ENCODE data around the gene ITPR3. TPM values are rescaled to one million over a fixed set of nuclear protein-coding genes. Genes with fewer than 3 reads are reported as not detected.

ITPR3 gene
- total and polyA plus RNA-seq, 2 donors (not counting 3 experiments of a cell fraction or from before 2014, with no cell fraction given): 28.8 to 52.2 TPM

GRCh38 chr6:33607126-33607783 is 13.9 kb upstream of the ITPR3 start:
- Histone ChIP-seq H2AFZ (ENCODE audit: low read depth, low read length) (no peak overlapping the region), H3K4me2 (ENCODE audit: insufficient read depth, low read length) (no peak overlapping the region), H3K4me1 (ENCODE audit: control insufficient read depth, extremely low read depth, insufficient read depth, low read length) (peaks cover 14% of the 10 kb centered on the region), H3K4me3 (replicated peaks in 1 of 3; ENCODE audit: insufficient read depth in 1 of 3, low read depth in 1 of 3, low read length in 3 of 3) (no peak overlapping the region), H4K20me1 (replicated peaks; ENCODE audit: control insufficient read depth, extremely low read depth, insufficient read depth, low read length) (no peaks in the 10 kb centered on the region), H3K9ac (replicated peaks; ENCODE audit: extremely low read depth, insufficient read depth, low read length) (no peak overlapping the region), H3K9me3 (replicated peaks; ENCODE audit: control insufficient read depth, insufficient read depth, low read length) (no peaks in the 10 kb centered on the region), H3K79me2 (ENCODE audit: control insufficient read depth, insufficient read depth, low read length) (no peaks in the 10 kb centered on the region), H3K36me3 (ENCODE audit: control insufficient read depth in 2 of 2, extremely low read depth in 1 of 2, insufficient read depth in 2 of 2, low read length in 2 of 2) (no peaks in the 10 kb centered on the region), H3K27ac (ENCODE audit: insufficient read depth, low read depth, low read length) (no peak overlapping the region), H3K27me3 (ENCODE audit: control insufficient read depth in 2 of 2, insufficient read depth in 2 of 2, low read length in 2 of 2) (no peaks in the 10 kb centered on the region), H3K9me1 (replicated peaks; ENCODE audit: control insufficient read depth, extremely low read depth, insufficient read depth, low read length) (no peaks in the 10 kb centered on the region)
- dilution Hi-C loops (cut with MboI; ENCODE audit: extremely low pct_ligation_motif_present, low sequenced_read_pairs) (no loop called here), intact Hi-C loops (cut with micrococcal nuclease) (no loop called here)
- DNase-seq (ENCODE audit: low read depth, low spot score) (no peak), FAIRE-seq (no peak)
- no TSS peak for BruUV-seq (replicated peaks)
- TF ChIP-seq POLR2AphosphoS5 (IDR thresholded peaks at IDR 0.05; ENCODE audit: insufficient read depth, low read depth, low read length): no peak
- no peak for TF ChIP-seq POLR2A (IDR thresholded peaks at IDR 0.05; ENCODE audit: low read depth, low read length)
- TF ChIP-seq GATA2 (IDR thresholded peaks at IDR 0.05; ENCODE audit: insufficient read depth, insufficient read length, low read depth, low read length): no peak
- no peak for TF ChIP-seq CTCF (IDR thresholded peaks at IDR 0.05; ENCODE audit: extremely low read depth in 1 of 2, insufficient read depth in 1 of 2, low read depth in 1 of 2, low read length in 2 of 2)
- TF ChIP-seq MAX (IDR thresholded peaks at IDR 0.05; ENCODE audit: insufficient read depth, insufficient read length): no peak
- TF ChIP-seq JUN (IDR thresholded peaks at IDR 0.05; ENCODE audit: borderline replicate concordance, insufficient read depth, insufficient read length, low read depth): no peak
- TF ChIP-seq MYC (IDR thresholded peaks at IDR 0.05; ENCODE audit: low read depth, low read length): no peak
- TF ChIP-seq EZH2 (IDR thresholded peaks at IDR 0.05; ENCODE audit: borderline replicate concordance, low read depth, low read length, severe bottlenecking): no peak
- TF ChIP-seq FOS (IDR thresholded peaks at IDR 0.05; ENCODE audit: borderline replicate concordance, insufficient read depth, low read length): no peak
- ChIA-PET CTCF (interaction anchor here (0.7 to 2.1 kb wide), 10 partner anchors 9 to 93 kb away, joined by 3 to 21 read pairs (median 4); partner anchors contain the start of gene ITPR3), POLR2A (no interaction called here)

All from endothelial cell of umbilical vein (primary cell).